ENCODE results near the gene DAGLA.
A peak's percentile ranks its signal among the peaks of the same experiment; 100 is the strongest.

Gene DAGLA

GRCh38 chr11:61776561-61777075 is 96.4 kb downstream of the DAGLA start:
- DNase-seq (ENCODE audit: low read depth in 2 of 2, low spot score in 1 of 2) = no peak

GRCh38 chr11:61777234-61778090 is 97.3 kb downstream of the DAGLA start:
- DNase-seq (ENCODE audit: low read depth in 2 of 2, low spot score in 1 of 2) = peak in 1 of 2 donors; percentile 42

GRCh38 chr11:61778357-61778886 is 98.2 kb downstream of the DAGLA start:
- DNase-seq (ENCODE audit: low read depth in 2 of 2, low spot score in 1 of 2) = no peak

- no peak for DNase-seq (ENCODE audit: low read depth in 2 of 2, low spot score in 1 of 2)
These were observed 98.9 kb downstream of the DAGLA start for GRCh38 chr11:61778920-61779650.

GRCh38 chr11:61779666-61780525 is 99.7 kb downstream of the DAGLA start:
- DNase-seq (ENCODE audit: low read depth in 2 of 2, low spot score in 1 of 2) = no peak

- no peak for DNase-seq (ENCODE audit: low read depth in 2 of 2, low spot score in 1 of 2)
These were observed 100.5 kb downstream of the DAGLA start for GRCh38 chr11:61780581-61781162.

- no peak for DNase-seq (ENCODE audit: low read depth in 2 of 2, low spot score in 1 of 2)
These were observed 101.4 kb downstream of the DAGLA start for GRCh38 chr11:61781585-61781984.

GRCh38 chr11:61782299-61782698 is 102.1 kb downstream of the DAGLA start:
- DNase-seq (ENCODE audit: low read depth in 2 of 2, low spot score in 1 of 2) = no peak

- no peak for DNase-seq (ENCODE audit: low read depth in 2 of 2, low spot score in 1 of 2)
These were observed 102.7 kb downstream of the DAGLA start for GRCh38 chr11:61782841-61783240.

GRCh38 chr11:61783717-61784505 is 103.7 kb downstream of the DAGLA start:
- no peak for DNase-seq (ENCODE audit: low read depth in 2 of 2, low spot score in 1 of 2)

GRCh38 chr11:61784506-61784805 is 104.3 kb downstream of the DAGLA start:
- no peak for DNase-seq (ENCODE audit: low read depth in 2 of 2, low spot score in 1 of 2)

GRCh38 chr11:61785837-61786402 is 105.7 kb downstream of the DAGLA start:
- DNase-seq (ENCODE audit: low read depth in 2 of 2, low spot score in 1 of 2) = no peak

GRCh38 chr11:61787928-61788491 is 107.8 kb downstream of the DAGLA start:
- DNase-seq (ENCODE audit: low read depth in 2 of 2, low spot score in 1 of 2) = no peak

- DNase-seq (ENCODE audit: low read depth in 2 of 2, low spot score in 1 of 2) = no peak
These were observed 111.6 kb downstream of the DAGLA start for GRCh38 chr11:61791737-61792309.

- peak; percentile 66 to 73 for DNase-seq (ENCODE audit: low read depth in 2 of 2, low spot score in 1 of 2)
These were observed 112.3 kb downstream of the DAGLA start, which contains the start of the genes FEN1 and TMEM258 for GRCh38 chr11:61792310-61793082. TSS of gene FEN1 (plus strand) at chr11:61792911. CDS start at chr11:61795362, 2,451 bp downstream. TSS of gene TMEM258 (minus strand) at chr11:61792599. CDS start at chr11:61792558, 41 bp downstream.

- no peak for DNase-seq (ENCODE audit: low read depth in 2 of 2, low spot score in 1 of 2)
These were observed 113.1 kb downstream of the DAGLA start for GRCh38 chr11:61793083-61793828.

- DNase-seq (ENCODE audit: low read depth in 2 of 2, low spot score in 1 of 2) = no peak
These were observed 113.6 kb downstream of the DAGLA start for GRCh38 chr11:61793829-61794204.

Data from stimulated activated CD8-positive, alpha-beta memory T cell treated with anti-CD3 and anti-CD28 coated beads, Interleukin-4, amount 100 ng/mL, for 1 hour (primary cell).